GM21447 (cell line): Measurements from ENCODE around the gene RNF213.
"Not testable (repeated sequence)": the region's sequence is repeated elsewhere in the genome, so short reads cannot be mapped to it uniquely, and the experiment has no call there.

Experiments
- ATAC-seq: cut with Tn5 transposase; IDR thresholded peaks from one replicate; pipeline ENCODE4 v1.9.1; 2021; ENCODE audit not compliant: unreplicated experiment

RNF213 gene

DNA sequence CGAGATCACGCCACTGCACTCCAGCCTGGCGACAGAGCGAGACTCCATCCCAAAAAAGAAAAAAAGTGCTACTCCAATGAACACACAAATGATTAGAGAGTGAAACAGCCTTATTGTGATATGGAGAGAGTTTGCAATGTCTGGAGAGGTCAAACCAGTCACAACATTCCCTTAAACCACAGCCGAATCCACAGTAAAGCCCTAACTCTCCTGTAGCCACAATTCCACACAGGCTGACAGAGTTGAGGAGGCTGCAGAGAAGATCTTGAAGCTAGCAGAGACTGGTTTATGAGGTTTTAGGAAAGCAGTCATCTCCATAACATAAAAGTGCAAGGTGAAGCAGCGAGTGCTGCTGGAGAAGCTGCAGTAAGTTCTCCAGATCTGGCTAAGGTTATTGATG, 6.7 kb downstream of the RNF213 start:
- no peak for ATAC-seq

DNA sequence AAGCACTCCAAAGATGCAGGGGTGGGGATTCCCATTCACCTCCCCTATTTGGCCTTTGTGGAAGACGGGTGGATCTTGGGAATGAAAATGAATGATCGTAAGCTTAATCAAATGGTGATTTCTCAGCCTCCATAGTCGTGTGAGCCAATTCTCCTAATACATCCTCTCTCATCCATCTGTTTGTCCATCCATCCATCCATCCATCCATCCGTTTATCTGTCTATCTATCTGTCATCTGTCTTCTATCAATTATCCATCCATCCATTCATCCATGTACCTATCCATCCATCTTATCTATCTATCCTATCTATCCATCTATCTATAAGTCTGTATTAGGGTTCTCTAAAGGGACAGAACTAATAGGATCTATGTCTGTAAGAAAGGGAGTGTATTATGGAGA, 7.8 kb downstream of the RNF213 start:
- no peak for ATAC-seq

DNA sequence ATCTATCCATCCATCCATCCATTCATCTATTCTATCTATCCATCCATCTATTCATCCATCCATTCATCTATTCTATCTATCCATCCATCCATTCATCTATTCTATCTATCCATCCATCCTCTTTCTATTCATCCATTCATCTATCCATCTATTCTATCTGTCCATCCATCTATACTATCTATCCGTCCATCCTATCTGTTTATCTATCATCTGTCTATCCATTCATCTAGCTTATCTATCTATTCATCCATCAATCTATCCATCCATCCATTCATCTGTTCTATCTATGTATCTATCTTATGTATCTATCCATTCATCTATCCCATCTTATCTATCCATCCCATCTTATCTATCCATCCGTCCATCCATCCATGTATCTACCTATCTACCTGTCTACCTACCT, 8.8 kb downstream of the RNF213 start:
- no peak for ATAC-seq

DNA sequence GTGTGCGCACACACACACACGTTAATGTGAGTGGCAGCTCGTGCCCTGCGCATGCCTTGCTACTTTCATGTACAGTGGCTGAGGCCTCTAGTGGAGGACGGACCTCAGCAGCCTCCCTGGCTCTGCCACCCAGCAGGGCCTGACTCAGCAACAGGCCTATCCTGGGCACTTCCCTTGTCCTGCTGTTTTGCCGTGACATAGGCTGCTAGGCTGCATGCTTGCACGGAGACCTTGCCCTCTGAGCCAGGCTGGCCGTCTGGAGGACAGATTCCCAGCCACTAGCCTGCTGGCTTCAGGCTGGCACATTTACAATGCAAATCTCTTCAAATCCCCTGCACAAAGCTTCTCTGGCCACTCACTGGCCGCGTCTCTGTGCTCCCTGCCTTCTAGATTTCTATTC, 9.5 kb downstream of the RNF213 start:
- no peak for ATAC-seq

DNA sequence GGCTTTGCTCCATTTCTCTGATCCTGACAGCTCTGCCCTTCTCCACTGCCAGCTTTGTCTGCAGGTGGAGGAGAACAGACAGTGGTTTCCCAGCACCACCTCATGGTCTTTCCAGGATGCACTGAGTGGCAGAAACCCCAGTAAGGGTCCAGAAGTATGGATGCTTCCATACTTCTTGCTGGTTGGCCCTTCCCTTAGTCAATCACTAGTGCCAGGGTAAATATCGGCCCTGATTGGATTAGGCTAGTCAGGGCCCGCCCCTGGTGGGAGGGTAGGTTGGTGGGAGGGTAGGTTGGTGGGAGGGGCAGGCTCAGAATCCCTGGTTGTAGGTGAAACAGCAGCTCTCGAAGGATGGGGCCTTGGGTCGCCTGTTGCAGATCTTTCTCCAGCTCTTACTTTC, 10.2 kb downstream of the RNF213 start:
- no peak for ATAC-seq

DNA sequence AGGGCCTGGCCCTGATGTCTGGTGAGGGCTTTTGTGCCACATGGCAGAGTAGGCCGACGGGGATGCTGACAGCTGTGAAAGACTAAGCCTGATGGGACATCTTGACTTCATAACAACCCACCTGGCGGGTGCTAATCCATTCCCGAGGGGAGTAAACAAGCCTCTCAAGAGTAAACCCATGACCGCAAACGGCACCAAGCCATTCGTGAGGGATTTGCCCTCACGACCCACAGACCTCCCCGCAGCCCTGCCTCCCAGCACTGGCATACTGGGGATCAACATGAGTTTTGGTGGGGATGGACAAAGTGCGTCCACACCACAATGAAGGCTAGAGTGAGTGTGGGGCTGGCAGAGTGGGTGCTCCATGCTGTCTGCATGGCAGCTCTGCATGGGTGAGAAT, 11.7 kb downstream of the RNF213 start:
- no peak for ATAC-seq

DNA sequence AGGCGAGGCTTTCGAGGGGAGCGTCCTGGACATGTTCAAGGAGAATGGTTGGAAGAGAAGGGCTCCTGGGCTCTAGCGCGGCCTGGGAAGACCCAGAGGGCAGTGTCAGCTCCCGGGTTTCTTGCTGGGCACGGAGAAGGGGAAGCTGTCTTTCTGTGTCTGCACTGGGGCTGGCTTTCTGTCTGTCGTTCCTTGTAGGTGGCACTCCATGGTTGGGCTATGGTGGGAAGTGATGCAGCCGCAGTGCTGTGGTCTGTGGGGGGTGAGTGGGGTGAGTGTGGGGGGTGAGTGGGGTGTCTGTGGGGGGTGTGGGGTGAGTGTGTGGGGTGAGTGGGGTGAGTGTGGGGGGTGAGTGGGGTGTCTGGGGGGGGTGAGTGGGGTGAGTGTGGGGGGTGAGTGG, 13.7 kb downstream of the RNF213 start:
- ATAC-seq: no peak

DNA sequence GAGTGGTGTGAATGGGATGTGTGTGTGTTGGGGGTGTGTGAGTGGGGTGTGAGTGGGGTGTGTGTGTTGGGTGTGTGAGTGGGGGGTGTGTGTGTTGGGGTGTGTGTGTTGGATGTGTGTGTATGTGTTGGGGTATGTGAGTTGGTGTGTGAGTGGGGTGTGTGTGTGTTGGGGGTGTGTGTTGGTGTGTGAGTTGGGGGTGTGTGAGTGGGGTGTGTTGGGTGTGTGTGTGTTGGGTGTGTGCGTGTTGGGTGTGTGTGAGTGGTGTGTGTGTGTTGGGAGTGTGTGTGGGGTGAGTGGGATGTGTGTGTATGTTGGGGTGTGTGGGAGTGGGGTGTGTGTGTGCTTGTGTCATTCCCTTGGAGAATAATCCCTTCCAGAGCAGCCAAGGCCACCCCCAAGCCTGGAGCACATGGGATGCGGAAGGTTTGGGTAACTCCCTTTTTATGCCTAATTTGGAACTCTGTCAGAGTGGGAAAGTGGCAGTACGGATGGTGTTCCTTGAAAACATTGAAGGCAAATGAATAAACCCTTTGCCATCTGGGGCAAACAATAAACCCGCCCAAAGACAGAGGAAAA, 14.3 kb downstream of the RNF213 start:
- ATAC-seq: no peak

DNA sequence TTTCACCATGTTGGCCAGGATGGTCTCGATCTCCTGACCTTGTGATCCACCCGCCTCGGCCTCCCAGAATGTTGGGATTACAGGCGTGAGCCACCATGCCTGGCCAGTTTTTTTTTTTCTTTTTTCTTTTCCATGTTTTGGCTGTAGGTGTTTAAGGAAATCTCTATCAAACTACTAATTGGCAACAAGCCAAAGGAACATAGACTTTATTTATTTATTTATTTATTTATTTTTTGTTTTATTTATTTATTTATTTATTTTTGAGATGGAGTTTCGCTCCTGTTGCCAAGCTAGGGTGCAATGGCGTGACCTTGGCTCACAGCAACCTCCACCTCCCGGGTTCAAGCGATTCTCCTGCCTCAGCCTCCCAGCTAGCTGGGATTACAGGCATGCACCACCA, 15.2 kb downstream of the RNF213 start:
- ATAC-seq: not testable (repeated sequence)

DNA sequence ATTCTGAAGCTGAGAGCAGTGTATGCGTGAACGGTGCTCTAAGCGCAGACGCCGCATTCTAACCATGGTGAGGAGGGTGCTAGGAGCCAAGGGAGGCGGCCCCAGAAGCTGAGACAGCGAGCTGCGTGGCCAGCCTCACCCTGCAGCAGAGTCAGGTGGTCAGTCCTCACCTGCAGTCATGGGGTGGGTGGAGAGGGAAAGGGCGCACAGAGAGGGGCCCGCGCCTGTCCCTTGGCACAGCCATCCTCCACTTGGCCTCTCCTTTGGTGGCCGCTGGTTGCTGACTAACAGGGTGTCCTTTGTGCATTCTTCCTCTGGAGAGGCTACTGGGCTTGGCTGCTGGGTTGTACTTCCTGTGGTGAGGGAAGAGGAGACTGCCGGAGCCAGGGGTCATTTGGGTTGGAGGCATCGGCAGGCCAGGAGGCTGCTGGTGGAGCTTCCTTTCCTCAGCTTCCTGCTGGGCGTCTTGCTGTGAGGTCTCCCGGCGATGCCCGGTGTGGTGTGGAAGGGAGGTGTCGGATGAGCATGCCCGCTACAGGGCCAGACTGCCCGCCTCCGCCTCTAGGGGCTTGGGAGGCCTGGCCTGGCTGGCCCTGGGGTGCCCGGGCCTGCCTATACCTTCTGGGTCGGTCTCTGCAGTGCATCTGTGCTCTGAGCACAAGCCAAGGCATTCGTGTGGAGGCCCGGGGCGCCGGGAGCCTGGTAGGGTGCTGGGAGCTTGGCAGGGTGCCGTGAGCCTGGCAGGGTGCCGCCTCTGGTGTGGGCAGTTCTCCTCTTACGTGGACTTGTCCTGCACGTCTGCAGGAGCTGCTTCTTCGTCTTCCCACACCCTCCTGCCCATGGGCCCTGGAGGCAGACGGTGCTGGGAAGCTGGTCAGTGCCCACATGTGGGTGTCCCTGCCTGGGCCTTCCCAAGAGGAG, 17.4 kb downstream of the RNF213 start:
- no peak for ATAC-seq

DNA sequence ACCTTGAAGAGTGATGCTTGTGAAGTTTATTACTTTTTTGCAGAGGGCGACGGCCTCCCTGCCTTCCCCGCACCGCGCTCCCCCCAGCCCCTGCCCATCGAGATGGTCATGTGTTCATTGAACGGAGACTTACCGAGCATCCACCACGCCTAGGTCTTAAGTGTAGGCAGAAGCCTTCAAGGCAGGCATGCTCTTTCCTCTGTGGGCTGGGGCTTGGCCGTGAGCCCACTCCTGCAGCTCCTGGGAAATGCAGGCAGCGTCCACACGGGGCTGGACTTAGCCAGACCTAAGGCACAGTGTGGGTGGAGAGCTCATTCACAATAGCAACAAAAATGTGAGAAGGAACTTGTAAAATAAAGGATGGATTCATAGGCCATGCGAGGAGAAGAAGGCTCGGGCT, 19.2 kb downstream of the RNF213 start:
- no peak for ATAC-seq

DNA sequence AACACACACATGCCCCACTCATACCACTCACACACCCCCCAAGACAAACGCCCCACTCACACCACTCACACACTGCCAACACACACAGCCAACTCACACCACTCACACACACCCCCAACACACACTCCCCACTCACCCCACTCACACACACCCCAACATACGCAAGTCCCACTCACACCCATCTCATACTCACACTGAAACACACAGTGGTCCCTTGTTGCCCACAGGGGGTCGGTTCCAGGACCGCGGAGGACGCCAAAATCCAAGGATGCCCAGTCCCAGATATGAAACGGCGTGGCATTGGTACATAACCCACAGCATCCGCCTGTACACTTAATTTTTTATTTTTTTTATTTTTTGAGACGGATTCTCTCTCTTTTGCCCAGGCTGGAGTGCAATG, 20.9 kb downstream of the RNF213 start:
- no peak for ATAC-seq

DNA sequence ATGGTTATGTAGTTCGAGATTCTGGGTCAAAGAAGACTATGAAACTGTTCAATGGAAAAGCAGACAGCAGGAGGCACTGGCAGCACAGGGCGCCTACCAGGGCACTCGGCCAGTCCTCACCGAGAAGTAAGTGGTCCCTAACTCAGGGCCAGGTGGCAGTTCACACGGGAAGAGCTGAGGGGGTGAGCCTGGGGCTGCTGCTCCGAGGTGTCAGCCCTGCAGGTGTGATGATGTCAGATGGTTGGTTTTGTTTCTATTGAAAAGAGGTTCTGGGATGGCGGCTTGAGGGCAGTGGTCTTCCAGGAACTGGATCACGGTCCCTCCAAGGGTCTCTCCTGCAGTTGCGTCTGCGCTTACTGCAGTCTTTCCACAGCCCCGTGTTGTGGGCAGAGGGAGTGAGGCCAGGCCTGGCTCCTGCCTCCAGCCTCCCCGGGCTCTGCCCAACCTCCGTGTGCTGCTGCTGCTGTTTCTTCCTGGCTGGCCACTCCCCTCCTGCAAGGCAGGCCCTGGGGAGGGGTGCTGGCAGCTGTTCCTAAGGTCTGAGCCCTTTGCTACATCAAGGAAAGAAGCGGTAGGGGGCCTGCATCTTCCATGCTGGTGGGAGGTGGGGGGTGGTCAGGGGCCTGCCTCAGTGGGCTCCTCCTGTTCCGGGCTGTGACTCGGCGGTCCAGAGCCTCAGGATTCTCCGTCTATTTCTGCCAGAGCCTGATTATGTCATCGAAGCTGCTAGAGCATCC, 22.6 kb downstream of the RNF213 start:
- ATAC-seq: no peak

DNA sequence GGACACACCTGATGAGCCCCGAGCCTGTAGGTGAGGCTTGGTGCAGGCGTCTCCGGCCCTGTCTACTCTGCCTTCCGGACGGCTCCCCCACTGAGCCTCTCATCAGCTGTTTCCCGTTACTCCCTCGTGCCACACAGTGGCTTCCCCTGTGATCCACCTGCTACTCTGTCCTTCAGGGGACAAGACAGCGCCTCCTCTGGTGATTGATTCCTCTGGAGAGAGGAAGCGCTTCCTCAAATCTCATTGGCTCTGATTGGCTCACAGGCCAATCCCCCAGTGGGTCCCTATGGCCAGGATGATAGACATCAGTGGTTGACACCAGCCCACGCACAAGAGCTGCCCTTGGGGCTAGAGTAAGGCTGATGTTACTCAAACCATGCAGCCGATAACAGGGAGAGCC, 24.0 kb downstream of the RNF213 start:
- ATAC-seq: no peak

DNA sequence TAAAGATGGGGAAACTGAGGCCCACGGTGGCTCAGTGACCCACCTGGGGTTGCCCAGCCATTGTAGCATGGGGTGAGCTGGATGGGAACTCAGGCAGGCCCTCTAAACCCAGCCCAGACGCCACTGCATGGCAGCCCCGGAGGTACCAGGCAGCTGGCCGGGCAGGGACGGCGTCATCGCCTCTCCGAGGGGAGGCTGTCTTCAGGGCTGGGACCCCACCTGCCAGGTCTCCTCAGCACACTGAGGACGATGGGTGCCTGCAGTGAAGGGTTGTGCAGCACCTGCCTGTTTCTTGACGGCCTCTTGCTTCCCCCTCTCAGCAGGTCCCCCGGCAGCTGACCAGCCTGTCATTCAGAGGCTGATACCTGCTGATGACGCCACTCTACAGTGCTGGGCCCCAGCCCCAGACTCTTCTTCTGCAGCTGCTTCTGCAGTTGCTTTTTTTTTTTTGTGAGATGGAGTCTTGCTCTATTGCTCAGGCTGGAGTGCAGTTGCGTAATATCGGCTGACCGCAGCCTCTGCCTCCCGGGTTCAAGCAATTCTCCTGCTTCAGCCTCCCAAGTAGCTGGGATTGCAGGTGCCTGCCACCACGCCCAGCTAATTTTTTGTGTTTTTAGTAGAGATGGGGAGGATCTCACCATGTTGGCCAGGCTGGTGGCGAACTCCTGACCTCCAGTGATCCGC, 24.7 kb downstream of the RNF213 start:
- no peak for ATAC-seq

DNA sequence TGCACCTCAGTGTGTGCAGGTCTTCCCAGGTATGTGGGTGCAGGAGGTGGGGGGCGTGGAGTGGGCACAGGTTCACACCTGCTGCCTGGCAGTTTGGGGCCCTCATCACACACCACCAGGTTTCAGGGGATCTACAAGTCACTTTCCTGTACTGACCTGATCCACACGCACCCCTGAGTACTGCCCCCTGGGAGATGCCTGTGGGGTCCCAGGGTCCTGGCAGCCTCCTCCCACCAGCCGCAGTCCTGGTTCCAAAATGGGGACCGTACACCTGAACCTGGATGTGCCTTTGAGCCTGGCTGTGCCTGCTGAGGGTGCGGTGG, 25.9 kb downstream of the RNF213 start:
- ATAC-seq: no peak

DNA sequence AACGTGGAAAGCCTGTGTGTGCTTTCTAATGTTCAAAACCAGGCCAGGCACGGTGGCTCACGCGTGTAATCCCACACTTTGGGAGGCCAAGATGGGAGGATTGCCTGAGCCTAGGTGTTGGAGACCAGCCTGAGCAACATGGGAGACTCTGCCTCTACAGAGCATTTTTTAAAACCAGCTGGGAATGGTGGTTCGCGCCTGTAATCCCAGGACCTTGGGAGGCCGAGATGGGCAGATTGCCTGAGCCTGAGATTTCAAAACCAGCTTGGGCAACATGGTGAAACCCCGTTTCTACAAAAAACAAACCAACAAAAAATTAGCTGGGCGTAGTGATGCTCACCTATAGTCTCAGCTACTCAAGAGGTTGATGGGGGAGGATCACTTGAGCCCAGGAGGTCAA, 26.4 kb downstream of the RNF213 start:
- no peak for ATAC-seq

DNA sequence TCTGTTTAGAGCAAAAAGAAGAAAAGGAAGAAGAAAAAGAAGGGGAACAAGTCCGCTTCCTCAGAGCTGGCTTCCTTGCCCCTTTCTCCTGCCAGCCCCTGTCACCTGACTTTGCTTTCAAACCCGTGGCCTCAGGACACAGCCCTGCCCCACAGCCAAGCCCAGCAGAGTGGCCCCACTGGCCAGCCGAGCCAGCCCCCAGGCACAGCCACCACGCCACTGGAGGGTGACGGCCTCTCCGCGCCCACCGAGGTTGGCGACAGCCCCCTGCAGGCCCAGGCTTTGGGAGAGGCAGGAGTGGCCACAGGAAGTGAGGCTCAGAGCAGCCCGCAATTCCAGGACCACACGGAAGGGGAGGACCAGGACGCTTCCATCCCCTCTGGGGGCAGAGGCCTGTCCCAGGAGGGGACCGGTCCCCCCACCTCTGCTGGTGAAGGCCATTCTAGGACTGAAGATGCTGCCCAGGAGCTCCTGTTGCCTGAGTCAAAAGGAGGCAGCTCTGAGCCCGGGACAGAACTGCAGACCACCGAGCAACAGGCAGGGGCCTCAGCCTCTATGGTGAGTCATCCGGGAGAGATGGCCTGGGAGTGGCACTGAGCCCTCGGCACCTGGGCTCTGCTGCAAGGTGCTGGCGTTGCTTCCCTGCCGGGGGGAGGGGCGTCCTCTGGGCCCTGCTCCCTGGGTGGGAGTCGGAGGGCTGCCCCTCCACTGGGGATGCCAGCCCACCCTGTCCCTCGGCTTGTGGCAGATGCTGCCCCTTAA, 27.3 kb downstream of the RNF213 start:
- ATAC-seq: no peak

DNA sequence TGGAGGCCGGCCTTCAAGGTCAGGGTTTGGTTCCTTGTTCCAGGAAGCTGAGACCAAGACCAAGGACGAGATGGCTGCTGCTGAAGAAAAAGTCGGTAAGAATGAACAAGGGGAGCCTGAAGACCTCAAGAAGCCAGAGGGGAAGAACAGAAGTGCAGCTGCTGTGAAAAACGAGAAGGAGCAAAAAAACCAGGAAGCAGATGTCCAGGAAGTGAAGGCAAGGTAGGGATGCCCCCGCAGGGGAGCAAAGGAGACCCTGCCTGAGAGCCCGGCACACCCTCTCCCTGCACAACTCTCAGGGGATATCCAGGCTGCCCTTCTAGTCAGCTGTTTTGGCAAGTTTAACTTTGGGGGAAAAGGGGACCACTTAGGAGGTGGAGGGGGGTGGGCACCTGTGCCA, 29.0 kb downstream of the RNF213 start:
- ATAC-seq: no peak

DNA sequence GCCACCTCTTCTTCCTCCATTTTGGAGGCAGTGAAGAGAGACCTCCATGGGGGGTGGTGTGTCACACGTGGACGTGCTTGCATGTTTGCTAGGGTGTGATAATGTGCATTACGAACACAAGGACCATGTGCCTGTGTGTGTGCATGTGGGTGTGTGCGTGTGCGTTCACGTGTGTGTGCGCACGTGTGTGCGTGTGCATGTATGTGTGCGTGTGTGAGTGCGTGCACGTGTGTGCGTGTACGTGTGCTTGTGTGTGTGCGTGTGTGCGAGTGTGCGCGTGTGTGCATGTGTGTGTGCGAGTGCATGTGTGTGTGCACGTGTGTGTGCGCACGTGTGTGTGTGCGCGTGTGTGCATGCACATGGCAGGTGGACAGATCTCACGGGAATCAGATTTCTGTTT, 29.5 kb downstream of the RNF213 start:
- ATAC-seq: no peak

DNA sequence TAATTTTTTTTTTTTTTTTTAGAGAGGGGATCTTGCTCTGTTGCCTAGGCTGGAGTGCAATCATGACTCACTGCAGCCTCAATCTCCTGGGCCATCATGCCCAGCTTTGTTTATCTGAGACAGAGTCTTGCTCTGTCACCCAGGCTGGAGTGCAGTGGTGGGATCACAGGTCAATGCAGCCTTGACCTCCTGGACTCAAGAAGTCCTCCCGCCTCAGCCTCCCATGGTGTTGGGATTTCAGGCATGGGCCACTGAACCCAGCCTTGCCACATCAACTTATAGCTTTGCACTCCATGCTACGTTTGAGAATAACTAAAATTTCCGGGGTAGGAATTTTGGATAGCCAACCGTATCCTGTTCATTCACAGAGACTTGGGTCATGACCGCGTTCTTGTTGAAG, 30.6 kb downstream of the RNF213 start:
- ATAC-seq: no peak
